Hematopoietic multipotent progenitor cell treated with erythropoietin and hydrocortisone succinate and interleukin-3 and kit ligand, for 4 days (in vitro differentiated cells): ENCODE measurements around the gene SPTLC2.
"Not testable (repeated sequence)": the region's sequence is repeated elsewhere in the genome, so short reads cannot be mapped to it uniquely, and the experiment has no call there.

ENCODE experiments used
- DNase-seq: peaks from one replicate; pipeline ENCODE4 v3.0.0-alpha.2; 2015

SPTLC2 gene

DNA sequence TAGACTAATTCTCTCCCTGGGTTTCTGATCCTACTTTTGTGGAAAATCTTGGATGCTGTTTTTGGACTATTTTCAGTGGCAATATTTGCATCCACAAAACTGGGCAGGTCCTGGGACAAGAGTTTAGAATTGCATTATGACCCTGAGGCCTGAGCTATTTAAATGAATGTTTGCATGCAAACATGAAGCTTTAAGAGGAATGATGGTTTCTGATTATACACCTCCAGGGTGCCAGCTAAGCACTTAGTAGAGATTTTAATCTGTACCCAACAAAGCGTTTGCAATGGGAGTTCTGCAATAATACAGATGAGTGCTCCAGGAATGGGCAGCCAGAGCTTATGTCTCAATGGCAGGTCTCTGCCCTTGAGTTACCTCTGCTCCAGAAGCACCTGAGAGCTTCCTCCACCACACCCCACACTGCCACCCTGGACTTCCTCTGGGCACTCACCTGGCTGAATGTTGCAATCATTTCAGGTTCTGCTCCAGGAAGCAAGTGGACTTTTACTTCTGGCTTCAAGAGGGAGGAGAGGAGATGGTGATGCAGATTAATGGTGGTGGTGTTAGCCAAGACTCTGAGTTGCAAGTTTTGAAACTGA, 6.0 kb upstream of the SPTLC2 start:
- no peak for DNase-seq

DNA sequence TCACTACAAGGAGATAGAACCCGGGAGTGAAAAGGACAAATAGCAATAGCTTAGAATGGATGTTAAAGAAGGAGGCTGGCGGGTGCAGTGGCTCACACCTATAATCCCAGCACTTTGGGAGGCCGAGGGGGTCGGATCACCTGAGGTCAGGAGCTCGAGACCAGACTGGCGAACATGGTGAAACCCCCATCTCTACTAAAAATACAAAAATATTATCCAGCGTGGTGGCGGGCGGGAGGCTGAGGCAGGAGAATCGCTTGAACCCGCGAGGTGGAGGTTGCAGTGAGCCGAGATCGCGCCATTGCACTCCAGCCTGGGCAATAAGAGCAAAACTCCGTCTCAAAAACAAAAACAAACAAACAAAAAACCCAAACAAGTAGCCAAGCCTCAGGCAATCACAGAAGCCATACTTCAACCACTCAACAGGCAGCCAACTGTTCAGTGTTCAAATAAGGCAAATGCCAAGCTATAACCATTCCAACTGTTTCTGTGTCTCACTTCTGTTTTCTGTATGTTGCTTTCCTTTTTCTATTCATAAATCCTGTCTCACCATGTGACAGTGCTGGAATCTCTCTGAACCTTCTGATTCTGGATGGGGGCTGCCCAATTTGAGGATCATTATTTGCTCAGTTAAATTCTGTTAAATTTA, 3.9 kb upstream of the SPTLC2 start:
- DNase-seq, result no peak

DNA sequence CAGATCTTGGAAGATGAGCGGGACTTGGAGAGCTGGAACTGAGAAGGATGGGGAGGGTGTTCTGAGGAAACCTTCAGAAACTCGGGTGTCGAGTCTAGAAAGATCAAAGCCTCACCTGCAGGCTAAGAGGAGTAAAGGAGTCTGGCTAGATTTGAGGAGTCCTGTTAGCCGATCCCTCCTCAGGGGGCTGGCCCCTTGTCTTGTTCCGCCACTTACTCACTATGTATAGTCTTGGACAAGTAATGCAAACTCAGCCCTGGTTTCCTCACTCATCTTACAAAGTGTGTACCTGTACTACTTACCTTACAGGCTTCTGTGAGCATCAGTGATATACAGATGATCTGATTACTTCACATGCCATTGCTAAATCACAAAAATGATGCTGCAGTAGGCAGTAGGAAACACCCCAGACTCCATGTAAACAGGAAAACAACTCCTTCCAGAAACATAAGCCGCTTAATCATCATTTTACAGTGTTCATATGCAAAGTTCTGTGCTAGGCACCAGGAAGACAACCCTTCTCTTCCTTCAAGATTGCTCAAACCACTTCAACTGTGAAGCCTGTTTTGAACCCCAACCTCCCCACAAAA, 2.0 kb upstream of the SPTLC2 start:
- no peak for DNase-seq

DNA sequence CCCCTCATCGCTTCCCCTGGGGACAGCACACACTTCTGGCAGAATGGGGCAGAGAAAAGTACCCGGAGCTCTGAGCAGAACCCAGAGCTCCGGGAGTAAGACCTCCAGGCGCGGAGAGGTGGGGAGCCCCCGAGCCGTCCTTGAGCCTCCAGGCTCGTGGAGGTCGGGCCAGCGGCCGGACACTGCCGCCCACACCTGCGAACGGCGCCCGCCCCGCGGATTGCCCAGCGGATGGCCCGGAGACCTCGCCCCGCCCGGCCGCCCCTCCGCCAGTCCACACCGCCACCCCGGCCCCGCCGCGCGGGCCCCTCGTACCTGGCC, 344 bp downstream of the SPTLC2 start:
- DNase-seq, result no peak

- DNase-seq, result peak; percentile 61
Measured at GRCh38 chr14:77615361-77616132, 890 bp downstream of the SPTLC2 start.

- DNase-seq, result peak; percentile 31
Measured at GRCh38 chr14:77613201-77613600, 3.2 kb downstream of the SPTLC2 start.

DNA sequence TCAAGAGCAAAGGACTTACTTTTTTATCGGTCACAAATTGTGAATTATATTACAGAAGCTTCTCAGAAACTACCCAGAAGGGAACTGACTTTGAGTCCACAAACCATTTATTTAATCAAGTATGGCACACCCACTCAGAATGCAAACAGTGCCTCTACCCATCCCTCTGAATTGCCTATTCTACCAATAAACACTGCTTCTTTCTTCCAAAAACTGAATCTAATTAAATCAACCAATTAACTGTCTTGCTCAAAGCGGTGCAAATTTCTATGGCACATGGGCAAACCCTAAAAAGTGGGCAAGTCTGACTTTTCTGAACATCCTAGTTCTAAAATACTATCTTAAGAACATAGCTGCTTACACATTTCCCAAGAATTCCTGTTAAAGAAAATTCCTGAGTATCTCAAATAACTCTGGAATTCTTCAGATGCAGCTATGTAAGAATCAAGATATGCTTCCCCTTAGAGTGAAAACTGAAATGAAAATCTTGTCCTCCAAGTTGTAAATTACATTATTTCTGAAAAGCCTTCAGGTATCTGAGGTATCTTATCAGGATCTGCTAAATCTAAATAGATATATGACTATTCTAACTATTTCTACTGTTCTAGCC, 4.3 kb downstream of the SPTLC2 start:
- DNase-seq, result peak; percentile 36

DNA sequence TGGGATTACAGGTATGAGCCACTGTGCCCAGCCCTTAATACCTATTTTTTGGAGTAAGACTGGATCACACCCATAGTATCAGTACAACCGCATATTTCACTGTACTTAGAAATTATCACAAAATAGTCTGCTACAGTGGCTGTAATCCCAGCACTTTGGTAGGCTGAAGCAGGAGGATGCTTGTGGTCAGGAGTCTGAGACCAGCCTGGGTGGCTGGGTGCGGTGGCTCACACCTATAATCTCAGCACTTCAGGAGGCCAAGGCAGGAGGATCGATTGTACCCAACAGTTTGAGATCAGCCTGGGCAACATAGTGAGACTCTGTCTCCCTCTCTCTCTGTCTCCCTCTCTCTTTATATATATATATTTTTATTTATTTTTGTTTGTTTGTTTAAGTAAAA, 5.9 kb downstream of the SPTLC2 start:
- peak; percentile 30 for DNase-seq

DNA sequence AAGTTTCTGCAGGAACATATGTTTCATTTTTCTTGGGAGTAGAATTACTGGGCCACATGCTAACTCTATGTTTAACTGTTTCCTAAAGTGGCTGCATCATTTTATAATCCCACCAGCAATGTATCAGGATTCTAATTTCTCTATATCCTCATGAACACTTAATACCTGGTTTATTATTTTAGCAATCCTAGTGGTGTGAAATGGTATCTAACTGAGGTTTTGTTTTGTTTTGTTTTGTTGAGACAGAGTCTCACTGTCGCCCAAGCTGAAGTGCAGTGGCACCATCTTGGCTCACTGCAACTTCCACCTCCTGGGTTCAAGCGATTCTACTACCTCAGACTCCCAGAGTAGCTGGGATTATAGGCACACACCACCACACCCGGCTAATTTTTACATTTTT, 6.5 kb downstream of the SPTLC2 start:
- peak; percentile 36 for DNase-seq

DNA sequence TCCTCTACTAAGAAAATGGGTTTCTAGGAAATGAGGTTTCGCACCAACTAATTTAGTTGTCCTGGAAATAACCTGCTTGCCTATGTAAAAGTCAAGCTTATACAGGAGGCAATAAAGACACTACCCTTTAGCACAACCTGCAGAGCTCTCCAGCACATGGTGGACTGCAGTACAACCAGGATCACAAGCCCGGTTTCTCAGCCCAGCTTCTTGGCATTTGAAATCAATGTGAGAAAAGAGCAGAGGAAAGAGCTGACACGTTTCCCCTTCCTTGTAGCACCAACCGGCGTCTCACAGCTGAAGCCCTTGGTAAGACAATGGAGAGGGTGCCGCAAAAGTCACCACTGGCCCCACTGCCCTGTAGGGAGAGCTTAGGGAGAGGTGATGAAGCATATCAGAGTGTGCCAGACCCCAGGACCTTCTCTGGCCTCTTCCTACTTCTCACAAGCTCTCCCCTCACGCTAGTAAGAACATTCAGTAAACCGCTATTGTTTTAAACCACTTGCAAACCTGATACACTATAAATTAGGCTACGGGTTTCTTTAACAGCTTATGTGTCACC, 8.6 kb downstream of the SPTLC2 start:
- DNase-seq, result peak; percentile 92

DNA sequence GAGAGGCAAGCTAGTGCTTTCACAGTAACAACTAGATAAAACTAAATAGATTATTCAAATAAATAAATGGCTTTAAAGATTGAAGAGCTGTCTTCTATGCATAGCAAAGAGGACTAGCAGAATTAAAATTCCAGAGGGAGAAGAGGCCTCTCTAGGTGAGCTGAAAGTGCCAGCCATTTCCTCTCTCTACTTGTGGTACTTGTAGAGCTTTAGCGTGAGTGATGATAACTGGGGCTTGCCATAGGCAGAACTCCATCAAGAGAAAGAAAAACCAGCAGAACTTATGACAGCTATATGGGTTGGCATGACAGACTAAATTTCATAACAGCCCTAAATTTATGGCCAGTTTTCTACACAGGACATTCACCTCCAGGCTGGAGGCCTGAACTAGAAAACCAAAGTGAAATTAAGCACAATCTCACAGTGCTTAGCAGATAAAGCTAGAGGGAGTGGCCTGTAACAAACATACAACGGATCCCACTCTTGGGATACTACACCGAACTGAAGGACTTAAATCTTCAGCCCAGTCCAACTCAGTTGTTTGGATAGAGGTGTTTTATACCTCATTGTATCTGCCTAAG, 11.0 kb downstream of the SPTLC2 start:
- peak; percentile 53 for DNase-seq

DNA sequence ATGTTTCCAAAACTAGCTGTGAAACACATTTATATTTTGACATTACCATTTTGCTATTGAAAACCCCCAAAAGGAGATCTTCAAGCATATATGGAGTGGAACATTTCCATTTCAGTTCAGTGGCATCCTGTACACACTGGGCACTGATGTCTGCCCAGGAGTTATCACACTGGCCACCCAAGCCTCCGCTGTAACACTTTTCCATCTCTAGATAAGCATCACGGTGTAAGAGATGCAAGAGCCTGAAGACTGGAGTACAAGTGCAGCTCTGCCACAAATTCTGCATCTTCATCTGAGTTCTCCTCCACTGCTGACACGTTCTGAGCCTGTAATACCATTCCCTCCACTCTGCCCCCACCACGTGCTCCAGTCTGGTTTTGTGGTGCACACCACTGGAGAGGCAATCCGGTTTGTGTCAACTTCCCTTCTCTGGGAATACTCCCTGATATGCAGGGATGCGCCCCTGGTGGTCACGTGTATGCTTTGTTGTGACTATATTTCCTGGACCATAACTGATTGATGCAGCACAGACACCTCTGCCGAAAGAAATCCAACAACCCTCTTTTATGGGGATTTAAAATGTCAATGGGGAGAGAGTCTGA, 12.7 kb downstream of the SPTLC2 start:
- DNase-seq, result peak; percentile 54

DNA sequence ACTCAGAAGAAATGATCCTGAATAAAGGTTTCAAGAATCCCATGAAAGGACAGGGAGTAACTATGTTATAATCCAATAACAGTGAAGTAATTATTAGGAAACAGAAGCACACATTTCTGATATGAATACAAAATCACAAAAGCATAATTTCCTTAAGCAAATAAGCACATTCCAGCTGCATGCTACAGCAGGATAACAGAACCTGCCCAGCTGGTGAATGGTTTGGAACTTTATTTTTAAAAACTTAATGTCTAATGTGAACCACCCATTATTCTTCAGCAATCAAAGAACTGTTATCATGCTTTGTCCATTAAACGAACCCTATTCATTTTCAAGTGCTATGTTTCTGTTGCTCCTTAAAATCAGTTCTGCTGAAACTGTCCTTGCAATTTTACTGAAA, 13.4 kb downstream of the SPTLC2 start:
- no peak for DNase-seq

- DNase-seq, result no peak
Measured at GRCh38 chr14:77601846-77602619, 14.4 kb downstream of the SPTLC2 start.

DNA sequence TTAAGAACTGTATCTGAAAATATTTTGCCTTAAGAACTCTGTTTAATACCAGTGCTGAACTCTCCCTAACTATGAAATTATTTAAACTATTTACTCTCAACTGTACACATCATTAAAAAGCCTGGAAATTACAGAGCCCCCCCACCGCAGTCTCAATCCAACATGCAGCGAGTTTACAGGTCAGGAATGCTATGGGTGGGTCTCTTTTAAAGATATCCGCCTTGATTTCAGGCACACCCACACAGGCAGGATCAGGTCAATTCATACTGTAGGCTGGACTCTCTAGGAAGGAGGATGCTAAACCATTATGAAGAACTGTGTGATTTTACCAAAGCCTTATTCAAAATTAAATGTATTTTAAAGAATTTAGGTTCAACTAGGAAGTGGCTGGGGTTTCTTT, 16.5 kb downstream of the SPTLC2 start:
- no peak for DNase-seq

DNA sequence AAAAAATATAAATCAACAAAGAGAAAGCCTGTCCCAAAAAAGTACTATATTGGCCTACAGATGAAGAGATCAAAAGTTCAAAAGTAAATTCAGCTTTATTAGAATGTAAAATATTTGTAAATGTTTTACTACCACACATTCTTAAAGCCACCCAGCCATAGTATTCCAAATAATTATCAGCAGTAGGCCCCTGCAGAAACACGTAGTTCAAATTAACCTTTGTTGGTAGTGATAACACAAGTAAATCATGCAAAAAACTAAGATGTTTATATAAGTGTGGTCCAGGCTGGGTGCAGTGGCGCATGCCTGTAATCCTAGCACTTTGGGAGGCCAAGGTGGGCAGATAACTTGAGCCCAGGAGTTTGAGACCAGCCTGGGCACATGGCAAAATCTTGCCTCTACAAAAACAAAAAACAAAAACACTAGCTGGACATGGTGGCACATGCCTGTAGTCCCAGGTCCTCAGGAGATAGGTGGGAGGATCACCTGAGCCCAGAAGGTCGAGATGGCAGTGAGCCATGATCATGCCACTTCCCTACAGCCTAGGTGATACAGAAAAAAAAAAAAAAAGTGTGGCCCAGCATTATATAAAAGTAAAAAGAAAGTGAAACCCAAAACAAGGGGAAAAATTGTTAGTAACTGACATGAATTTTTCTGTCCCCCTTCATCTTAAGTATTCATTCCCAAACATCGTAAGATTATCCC, 17.9 kb downstream of the SPTLC2 start:
- DNase-seq, result peak; percentile 26

- peak; percentile 93 for DNase-seq
Measured at GRCh38 chr14:77593501-77593961, 22.9 kb downstream of the SPTLC2 start.

DNA sequence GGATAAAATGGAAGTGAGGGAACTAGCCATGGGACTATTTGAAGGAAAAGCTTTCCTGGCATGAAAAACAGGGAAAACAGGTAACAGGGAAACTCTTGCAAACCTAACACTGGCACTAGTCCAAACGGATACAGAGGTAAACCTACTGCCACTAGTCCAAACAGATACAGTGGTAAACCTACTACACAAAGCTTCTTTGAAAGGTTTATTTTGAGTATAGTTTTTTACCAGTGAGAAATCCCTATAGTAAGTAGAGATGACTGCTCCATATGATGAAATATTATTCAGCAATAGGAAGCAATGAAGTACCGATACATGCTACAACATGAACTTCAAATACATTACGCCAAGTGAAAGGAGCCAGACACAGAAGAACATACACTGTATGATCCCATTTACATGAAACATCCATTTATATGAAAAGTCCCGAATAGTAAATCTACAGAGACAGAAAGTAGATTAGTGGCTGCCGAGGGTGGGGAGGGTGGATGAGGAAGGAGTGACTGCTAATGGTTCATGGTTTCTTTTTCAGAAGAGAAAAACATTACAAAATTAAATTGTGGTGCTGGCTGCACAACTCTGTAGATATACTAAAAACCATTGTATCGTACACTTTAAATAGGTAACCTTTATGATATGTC, 25.5 kb downstream of the SPTLC2 start:
- peak; percentile 48 for DNase-seq

DNA sequence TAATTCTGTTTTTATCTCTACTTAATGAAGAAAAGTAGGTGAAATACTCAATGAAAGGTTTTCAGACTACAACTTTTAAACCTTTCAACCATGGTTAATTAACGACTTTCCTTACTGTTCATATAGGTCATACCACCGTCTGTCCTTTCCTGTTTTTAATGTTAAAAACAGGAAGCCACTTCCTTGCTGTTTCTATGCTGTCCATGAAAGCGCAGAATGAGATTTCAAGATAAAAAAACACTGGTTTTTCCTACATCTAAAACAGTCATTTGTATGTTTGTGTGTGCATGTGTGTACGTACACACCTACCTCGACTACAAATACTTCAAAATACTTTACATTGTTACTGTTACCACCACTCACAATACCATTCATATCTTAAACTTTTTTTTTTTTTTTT, 27.3 kb downstream of the SPTLC2 start:
- peak; percentile 51 for DNase-seq

GRCh38 chr14:77588411-77589025, 27.9 kb downstream of the SPTLC2 start:
- DNase-seq, result not testable (repeated sequence)
